Nephron progenitor cell (in vitro differentiated cells): ENCODE data around the gene NR1D1.

Experiments
- DNase-seq: peaks from one replicate; pipeline ENCODE4 v3.0.0; 2021
- H3K27ac Mint-ChIP-seq: 2 replicates; pipeline ENCODE4 v1.8.0; 2021; ENCODE audit warnings: mild to moderate bottlenecking, moderate library complexity, mixed read lengths
- H3K27me3 Mint-ChIP-seq: 2 replicates; pipeline ENCODE4 v1.8.0; 2021; ENCODE audit warnings: mild to moderate bottlenecking, low read depth, mixed read lengths; ENCODE audit not compliant: poor library complexity
- H3K36me3 Mint-ChIP-seq: 2 replicates; pipeline ENCODE4 v1.8.0; 2021; ENCODE audit warnings: low read depth, mixed read lengths
- H3K4me1 Mint-ChIP-seq: 2 replicates; pipeline ENCODE4 v1.8.0; 2021; ENCODE audit warnings: mixed read lengths
- H3K4me3 Mint-ChIP-seq: 2 replicates; pipeline ENCODE4 v1.8.0; 2021; ENCODE audit warnings: mild to moderate bottlenecking, moderate library complexity, mixed read lengths
- H3K9me3 Mint-ChIP-seq: 2 replicates; pipeline ENCODE4 v1.8.0; 2021; ENCODE audit warnings: mild to moderate bottlenecking, moderate library complexity, mixed read lengths
- CTCF ChIP-seq: fragments of 200-600 bp; sonication (generic); IDR thresholded peaks from 2 replicates; pipeline ENCODE4 v1.5.0; 2021; ENCODE audit warnings: antibody characterized with exemption

Gene NR1D1

GRCh38 chr17:40108970-40109824 is 8.8 kb upstream of the NR1D1 start:
- peaks cover 7% of the 10 kb centered on the region for H3K27me3 Mint-ChIP-seq
- no peaks in the 10 kb centered on the region for H3K9me3 Mint-ChIP-seq
- no peak overlapping the region for H3K4me3 Mint-ChIP-seq
- no peak for TF ChIP-seq CTCF
- DNase-seq: no peak
- no peaks in the 10 kb centered on the region for H3K36me3 Mint-ChIP-seq
- peaks cover 93% of the 10 kb centered on the region for H3K4me1 Mint-ChIP-seq
- H3K27ac Mint-ChIP-seq: peak overlapping the region; percentile 82

- peaks cover 7% of the 10 kb centered on the region for H3K27me3 Mint-ChIP-seq
- H3K9me3 Mint-ChIP-seq: no peaks in the 10 kb centered on the region
- DNase-seq: no peak
- H3K27ac Mint-ChIP-seq: peak overlapping the region; percentile 92
- H3K36me3 Mint-ChIP-seq: no peaks in the 10 kb centered on the region
- TF ChIP-seq CTCF: no peak
- H3K4me1 Mint-ChIP-seq: peaks cover 93% of the 10 kb centered on the region
- H3K4me3 Mint-ChIP-seq: peak overlapping the region; percentile 18
These were observed 7.3 kb upstream of the NR1D1 start for GRCh38 chr17:40107522-40108174.

GRCh38 chr17:40106760-40107521 is 6.6 kb upstream of the NR1D1 start:
- Mint-ChIP-seq H3K9me3 (no peaks in the 10 kb centered on the region), H3K4me1 (peaks cover 89% of the 10 kb centered on the region), H3K36me3 (no peaks in the 10 kb centered on the region), H3K27ac (peak overlapping the region; percentile 92), H3K4me3 (peak overlapping the region; percentile 18), H3K27me3 (peaks cover 7% of the 10 kb centered on the region)
- TF ChIP-seq CTCF: no peak
- no peak for DNase-seq

GRCh38 chr17:40105861-40106759 is 5.7 kb upstream of the NR1D1 start:
- no peaks in the 10 kb centered on the region for H3K9me3 Mint-ChIP-seq
- peak overlapping the region; percentile 18 for H3K4me3 Mint-ChIP-seq
- H3K27me3 Mint-ChIP-seq: peaks cover 9% of the 10 kb centered on the region
- H3K27ac Mint-ChIP-seq: no peak overlapping the region
- no peak for DNase-seq
- no peak for TF ChIP-seq CTCF
- no peaks in the 10 kb centered on the region for H3K36me3 Mint-ChIP-seq
- H3K4me1 Mint-ChIP-seq: peaks cover 89% of the 10 kb centered on the region

- no peak overlapping the region for H3K4me3 Mint-ChIP-seq
- H3K9me3 Mint-ChIP-seq: no peaks in the 10 kb centered on the region
- no peak for DNase-seq
- no peak overlapping the region for H3K27ac Mint-ChIP-seq
- H3K36me3 Mint-ChIP-seq: no peaks in the 10 kb centered on the region
- peaks cover 89% of the 10 kb centered on the region for H3K4me1 Mint-ChIP-seq
- H3K27me3 Mint-ChIP-seq: peaks cover 13% of the 10 kb centered on the region
- TF ChIP-seq CTCF: no peak
These were observed 4.5 kb upstream of the NR1D1 start for GRCh38 chr17:40104594-40105486.
